Activated CD8-positive, alpha-beta T cell treated with anti-CD3 and anti-CD28 coated beads, Interleukin-2, amount 10 ng/mL, durations not matched to agents 7 days and 5 days (primary cell): ENCODE results near the gene TTL. TPM values are rescaled to one million over a fixed set of nuclear protein-coding genes. Genes with fewer than 3 reads are reported as not detected.
A peak's percentile ranks its signal among the peaks of the same experiment; 100 is the strongest.
"Not testable (repeated sequence)": the region's sequence is repeated elsewhere in the genome, so short reads cannot be mapped to it uniquely, and the experiment has no call there.

ENCODE experiments used
- ATAC-seq: fragments of 150-1000 bp; cut with Tn5 transposase; one replicate; pipeline ENCODE4 v1.10.0; 2021; ENCODE audit warnings: moderate library complexity
- CTCF ChIA-PET: fragments of 350-600 bp; sonication (Branson Sonifier 250); formaldehyde crosslinking; loops from one replicate; lab custom pipeline; 2021; ENCODE audit warnings: antibody characterized with exemption; lab: Charles Lee
- POLR2A ChIA-PET: fragments of 350-600 bp; sonication (Branson Sonifier 250); formaldehyde crosslinking; loops from one replicate; lab custom pipeline; 2021; ENCODE audit warnings: antibody characterized with exemption; lab: Charles Lee
- DNase-seq: peaks from one replicate; pipeline ENCODE4 v3.0.0-alpha.2; 2020
- H3K27ac Mint-ChIP-seq: one replicate; pipeline ENCODE4 v1.8.0; 2021; ENCODE audit warnings: mild to moderate bottlenecking, mixed read lengths
- H3K27me3 Mint-ChIP-seq: one replicate; pipeline ENCODE4 v1.8.0; 2021; ENCODE audit warnings: low read depth, mixed read lengths
- H3K36me3 Mint-ChIP-seq: one replicate; pipeline ENCODE4 v1.8.0; 2021; ENCODE audit warnings: low read depth, mixed read lengths
- H3K4me1 Mint-ChIP-seq: one replicate; pipeline ENCODE4 v1.8.0; 2021; ENCODE audit warnings: low read depth, mixed read lengths
- H3K4me3 Mint-ChIP-seq: one replicate; pipeline ENCODE4 v1.8.0; 2021; ENCODE audit warnings: mild to moderate bottlenecking, mixed read lengths
- H3K9me3 Mint-ChIP-seq: one replicate; pipeline ENCODE4 v1.8.0; 2022; ENCODE audit warnings: mixed read lengths; ENCODE audit not compliant: insufficient read depth
- total RNA-seq, 2 experiments: library from RNA; stranded (reverse); gene quantifications; one replicate each; pipeline ENCODE4 v1.2.3, GENCODE V29; 2021

Gene TTL
- total RNA-seq, 2 experiments from 2014 or later = 36.0 to 37.6 TPM

- ATAC-seq, POLR2A ChIA-PET, H3K27ac Mint-ChIP-seq, H3K4me3 Mint-ChIP-seq, H3K36me3 Mint-ChIP-seq, DNase-seq, CTCF ChIA-PET, H3K4me1 Mint-ChIP-seq, H3K9me3 Mint-ChIP-seq: not testable (repeated sequence)
- H3K27me3 Mint-ChIP-seq = peaks cover 17% of the 10 kb centered on the region
Observed at GRCh38 chr2:112444256-112444655, 37.7 kb upstream of the TTL start.

DNA sequence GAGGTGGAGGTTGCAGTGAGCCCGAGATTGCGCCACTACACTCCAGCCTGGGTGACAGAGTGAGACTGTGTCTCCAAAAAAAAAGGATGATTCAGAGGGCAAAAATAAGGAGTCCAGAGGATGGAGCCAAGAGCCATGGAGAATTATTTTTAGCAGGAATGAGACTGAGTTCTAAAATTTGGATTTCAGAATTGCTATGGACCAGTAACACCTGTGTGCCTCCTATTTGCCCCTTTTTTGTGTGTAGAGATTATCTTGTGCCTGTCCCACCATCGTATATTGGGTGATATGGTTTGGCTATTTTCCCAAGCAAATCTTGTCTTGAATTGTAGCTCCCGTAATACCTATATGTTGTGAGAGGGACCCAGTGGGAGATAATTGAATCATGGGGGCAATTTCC lies 32.1 kb upstream of the TTL start:
- POLR2A ChIA-PET = interaction anchor here (1.3 kb wide), 1 partner anchor 12 kb away, joined by 3 read pairs; no protein-coding TSS in a partner anchor
- H3K27ac Mint-ChIP-seq = no peak overlapping the region
- no peaks in the 10 kb centered on the region for H3K9me3 Mint-ChIP-seq
- no peaks in the 10 kb centered on the region for H3K36me3 Mint-ChIP-seq
- H3K4me3 Mint-ChIP-seq = no peak overlapping the region
- DNase-seq (no peak), ATAC-seq (no peak)
- CTCF ChIA-PET = no interaction called here
- H3K27me3 Mint-ChIP-seq = peaks cover 2% of the 10 kb centered on the region
- H3K4me1 Mint-ChIP-seq = no peaks in the 10 kb centered on the region

DNA sequence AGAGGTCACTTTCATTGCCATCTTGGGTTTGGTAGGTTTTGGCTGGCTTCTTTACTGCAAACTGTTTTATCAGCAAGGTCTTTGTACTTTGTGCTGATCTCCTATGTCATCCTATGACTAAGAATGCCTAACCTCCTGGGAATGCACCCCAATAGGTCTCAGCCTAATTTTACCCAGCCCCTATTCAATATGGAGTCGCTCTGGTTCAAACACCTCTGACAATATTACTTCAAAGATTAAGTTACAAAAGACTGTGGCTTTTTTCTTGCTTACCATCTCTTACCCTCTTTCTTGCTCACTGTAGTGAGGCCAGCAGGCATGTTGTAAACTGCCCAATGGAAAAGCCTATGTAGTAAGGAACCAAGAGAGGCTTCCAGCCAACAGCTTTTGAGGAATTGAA lies 30.6 kb upstream of the TTL start:
- Mint-ChIP-seq H3K27me3 (no peaks in the 10 kb centered on the region), H3K4me3 (no peak overlapping the region), H3K9me3 (no peaks in the 10 kb centered on the region), H3K36me3 (no peaks in the 10 kb centered on the region), H3K4me1 (no peaks in the 10 kb centered on the region), H3K27ac (no peak overlapping the region)
- POLR2A ChIA-PET = no interaction called here
- ATAC-seq (no peak), DNase-seq (no peak)
- CTCF ChIA-PET = interaction anchor here (1.3 kb wide), 1 partner anchor 17 kb away, joined by 3 read pairs; no protein-coding TSS in a partner anchor

- Mint-ChIP-seq H3K4me1 (no peaks in the 10 kb centered on the region), H3K27ac (no peak overlapping the region), H3K36me3 (no peaks in the 10 kb centered on the region), H3K27me3 (no peaks in the 10 kb centered on the region), H3K9me3 (no peaks in the 10 kb centered on the region), H3K4me3 (no peak overlapping the region)
- POLR2A ChIA-PET = no interaction called here
- CTCF ChIA-PET = no interaction called here
- DNase-seq (no peak), ATAC-seq (no peak)
Observed at GRCh38 chr2:112454586-112454985, 27.4 kb upstream of the TTL start.

GRCh38 chr2:112459372-112459771 lies 22.6 kb upstream of the TTL start:
- H3K4me3 Mint-ChIP-seq = no peak overlapping the region
- DNase-seq (no peak), ATAC-seq (no peak)
- H3K36me3 Mint-ChIP-seq = no peaks in the 10 kb centered on the region
- no peaks in the 10 kb centered on the region for H3K4me1 Mint-ChIP-seq
- POLR2A ChIA-PET = no interaction called here
- no peak overlapping the region for H3K27ac Mint-ChIP-seq
- no peaks in the 10 kb centered on the region for H3K9me3 Mint-ChIP-seq
- H3K27me3 Mint-ChIP-seq = peaks cover 13% of the 10 kb centered on the region
- CTCF ChIA-PET = no interaction called here

DNA sequence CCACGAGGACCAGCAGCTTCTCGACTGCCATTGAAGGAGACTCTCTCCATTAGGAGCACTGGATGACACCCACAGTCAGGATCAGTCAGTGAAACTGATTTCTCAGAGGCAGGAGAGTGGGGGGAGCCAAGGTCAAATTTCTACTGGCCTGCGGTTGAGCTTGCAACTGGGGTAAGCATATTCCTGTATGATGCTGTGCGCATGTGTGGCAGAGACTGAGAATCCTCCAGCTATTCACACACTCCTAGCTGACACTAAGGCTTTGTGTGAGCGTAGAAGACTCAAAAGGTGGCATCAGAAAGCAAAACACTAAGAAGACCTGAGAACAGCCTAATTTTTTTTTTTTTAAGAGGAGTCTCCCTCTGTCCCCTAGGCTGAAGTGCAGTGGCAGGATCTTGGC lies 19.8 kb upstream of the TTL start:
- H3K4me1 Mint-ChIP-seq = no peaks in the 10 kb centered on the region
- H3K27ac Mint-ChIP-seq = no peak overlapping the region
- H3K36me3 Mint-ChIP-seq = no peaks in the 10 kb centered on the region
- ChIA-PET POLR2A (interaction anchor here (1.2 kb wide), 1 partner anchor 12 kb away, joined by 3 read pairs; no protein-coding TSS in a partner anchor), CTCF (interaction anchor here (1.0 to 1.7 kb wide), 2 partner anchors 11 to 340 kb away, joined by 3 to 4 read pairs; no protein-coding TSS in a partner anchor)
- H3K9me3 Mint-ChIP-seq = no peaks in the 10 kb centered on the region
- H3K4me3 Mint-ChIP-seq = no peak overlapping the region
- ATAC-seq = no peak
- no peak for DNase-seq
- peaks cover 20% of the 10 kb centered on the region for H3K27me3 Mint-ChIP-seq

- no peak for ATAC-seq
- H3K4me3 Mint-ChIP-seq = no peak overlapping the region
Observed at GRCh38 chr2:112463256-112463655, 18.7 kb upstream of the TTL start.

DNA sequence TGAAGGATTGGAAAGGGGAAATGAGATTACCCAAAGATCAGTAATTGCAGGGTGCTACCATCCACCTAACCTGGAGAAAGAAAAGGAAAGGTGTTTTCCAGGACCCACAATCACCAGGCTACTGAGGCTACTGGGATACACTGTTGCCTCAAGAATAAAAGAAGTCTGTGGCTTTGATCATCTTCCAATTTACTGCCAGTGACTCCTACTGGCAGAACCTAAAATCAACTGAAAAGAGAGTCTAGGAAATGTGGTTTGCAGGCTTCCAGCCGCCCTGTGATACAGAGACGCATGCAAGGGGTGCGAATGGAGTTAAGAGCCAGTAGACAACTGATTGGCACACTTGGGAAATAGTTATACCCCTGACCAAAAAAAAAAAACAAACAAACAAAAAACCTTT lies 16.6 kb upstream of the TTL start:
- POLR2A ChIA-PET = no interaction called here
- CTCF ChIA-PET = no interaction called here
- H3K36me3 Mint-ChIP-seq = no peaks in the 10 kb centered on the region

More at GRCh38 chr2:112463256-112463655, 18.7 kb upstream of the TTL start:
- H3K27ac Mint-ChIP-seq = no peak overlapping the region
- H3K4me1 Mint-ChIP-seq = no peaks in the 10 kb centered on the region
- peaks cover 30% of the 10 kb centered on the region for H3K27me3 Mint-ChIP-seq
- DNase-seq = no peak
- H3K36me3 Mint-ChIP-seq = no peaks in the 10 kb centered on the region
- ChIA-PET POLR2A (no interaction called here), CTCF (no interaction called here)
- H3K9me3 Mint-ChIP-seq = no peaks in the 10 kb centered on the region

GRCh38 chr2:112472547-112473263 lies 9.3 kb upstream of the TTL start:
- H3K27me3 Mint-ChIP-seq = peaks cover 13% of the 10 kb centered on the region
- H3K4me3 Mint-ChIP-seq = no peak overlapping the region
- ChIA-PET POLR2A (interaction anchor here (0.6 kb wide), 1 partner anchor 73 kb away, joined by 3 read pairs; no protein-coding TSS in a partner anchor), CTCF (interaction anchor here (1.0 to 1.6 kb wide), 2 partner anchors 8 to 11 kb away, joined by 4 to 5 read pairs; no protein-coding TSS in a partner anchor)
- no peak for DNase-seq
- no peak overlapping the region for H3K27ac Mint-ChIP-seq
- no peaks in the 10 kb centered on the region for H3K4me1 Mint-ChIP-seq
- H3K36me3 Mint-ChIP-seq = no peaks in the 10 kb centered on the region
- H3K9me3 Mint-ChIP-seq = no peaks in the 10 kb centered on the region
- ATAC-seq = no peak

More for the DNA sequence above, 16.6 kb upstream of the TTL start:
- no peak overlapping the region for H3K4me3 Mint-ChIP-seq
- H3K9me3 Mint-ChIP-seq = no peaks in the 10 kb centered on the region
- no peak for ATAC-seq
- H3K27me3 Mint-ChIP-seq = peaks cover 39% of the 10 kb centered on the region
- no peak for DNase-seq
- no peak overlapping the region for H3K27ac Mint-ChIP-seq
- no peaks in the 10 kb centered on the region for H3K4me1 Mint-ChIP-seq

DNA sequence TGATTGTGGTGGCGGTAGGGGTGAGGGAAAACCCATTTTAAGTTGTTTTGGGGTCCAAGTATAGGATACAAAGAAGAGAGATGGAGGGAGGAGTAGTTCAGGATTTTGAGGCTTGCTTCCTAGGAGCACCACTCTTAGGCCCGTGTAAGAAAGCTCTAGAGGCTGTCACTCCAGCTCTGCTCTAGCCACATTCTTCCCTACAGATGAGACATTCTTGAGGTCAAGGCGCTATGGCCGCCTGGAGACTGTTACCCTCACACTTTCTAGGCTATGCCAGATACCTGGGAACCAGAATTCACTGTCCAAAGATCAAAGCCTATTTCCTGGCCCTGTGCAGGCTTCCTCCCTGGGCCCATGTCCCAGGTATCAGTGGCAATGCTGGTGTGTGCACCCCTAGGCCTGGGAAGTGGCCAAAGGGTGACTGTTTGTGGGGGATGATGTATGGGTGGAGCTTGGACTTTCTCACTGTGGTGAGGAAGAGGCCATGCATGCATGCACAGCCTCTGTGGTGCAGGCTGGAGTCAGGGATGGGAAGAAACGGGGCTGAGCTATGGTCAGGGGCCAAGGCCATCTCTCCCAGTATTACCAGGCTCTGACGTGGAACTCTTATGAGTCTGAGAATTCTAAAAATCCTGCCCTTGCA lies 7.0 kb upstream of the TTL start:
- Mint-ChIP-seq H3K9me3 (no peaks in the 10 kb centered on the region), H3K27ac (no peak overlapping the region), H3K4me1 (no peaks in the 10 kb centered on the region), H3K4me3 (no peak overlapping the region), H3K27me3 (peaks cover 2% of the 10 kb centered on the region), H3K36me3 (no peaks in the 10 kb centered on the region)
- POLR2A ChIA-PET = no interaction called here
- DNase-seq (no peak), ATAC-seq (no peak)
- CTCF ChIA-PET = no interaction called here

GRCh38 chr2:112476434-112476833 lies 5.5 kb upstream of the TTL start:
- no peak for DNase-seq
- H3K27ac Mint-ChIP-seq = no peak overlapping the region
- H3K4me3 Mint-ChIP-seq = no peak overlapping the region
- ATAC-seq = no peak
- H3K4me1 Mint-ChIP-seq = peaks cover 6% of the 10 kb centered on the region
- POLR2A ChIA-PET = no interaction called here
- peaks cover 2% of the 10 kb centered on the region for H3K27me3 Mint-ChIP-seq
- CTCF ChIA-PET = interaction anchor here (1.0 kb wide), 1 partner anchor 106 kb away, joined by 3 read pairs; no protein-coding TSS in a partner anchor
- no peaks in the 10 kb centered on the region for H3K36me3 Mint-ChIP-seq
- H3K9me3 Mint-ChIP-seq = no peaks in the 10 kb centered on the region

GRCh38 chr2:112480530-112481049 lies 1.4 kb upstream of the TTL start:
- Mint-ChIP-seq H3K4me1 (peaks cover 19% of the 10 kb centered on the region), H3K9me3 (no peaks in the 10 kb centered on the region), H3K27me3 (peaks cover 2% of the 10 kb centered on the region), H3K36me3 (peaks cover 13% of the 10 kb centered on the region), H3K4me3 (peak overlapping the region; percentile 85), H3K27ac (peak overlapping the region; percentile 87)
- ChIA-PET POLR2A (interaction anchor here (0.6 to 1.0 kb wide), 3 partner anchors 15 to 78 kb away, joined by 3 to 4 read pairs (median 3); no protein-coding TSS in a partner anchor), CTCF (interaction anchor here (0.7 to 2.7 kb wide), 17 partner anchors 8 to 325 kb away, joined by 3 to 29 read pairs (median 5); partner anchors contain the start of genes CHCHD5 and ZC3H8)
- peak; percentile 39 for DNase-seq
- ATAC-seq = no peak
